CD4-positive, alpha-beta memory T cell (primary cell): Measurements from ENCODE around the gene SLC25A6. TPM values are rescaled to one million over a fixed set of nuclear protein-coding genes. Genes with fewer than 3 reads are reported as not detected.

Experiments
- CTCF ChIA-PET: fragments of 350-600 bp; sonication (Branson Sonifier 250); formaldehyde crosslinking; loops from one replicate; lab custom pipeline; 2021; ENCODE audit warnings: inconsistent platforms; ENCODE audit not compliant: partially characterized antibody; lab: Charles Lee
- POLR2A ChIA-PET: fragments of 350-600 bp; sonication (Branson Sonifier 250); formaldehyde crosslinking; loops from one replicate; lab custom pipeline; 2021; ENCODE audit not compliant: partially characterized antibody; lab: Charles Lee
- DNase-seq, 5 donors: peaks; one replicate each; pipeline versions ENCODE4 v3.0.0 to v3.0.0-alpha.2; 2020 to 2022; ENCODE audit warnings: mixed read lengths in 1 of 5
- H3K27ac ChIP-seq: one replicate; pipeline ENCODE4 v1.7.0; 2013; ENCODE audit warnings: low read depth, low read length
- H3K27me3 ChIP-seq: 2 replicates; pipeline ENCODE4 v1.7.0; 2013; ENCODE audit warnings: mild to moderate bottlenecking, low read length, moderate library complexity; ENCODE audit not compliant: insufficient read depth
- H3K36me3 ChIP-seq: 2 replicates; pipeline ENCODE4 v1.7.0; 2013; ENCODE audit warnings: mild to moderate bottlenecking, low read length, moderate library complexity; ENCODE audit not compliant: insufficient read depth
- H3K4me1 ChIP-seq: 2 replicates; pipeline ENCODE4 v1.7.0; 2013; ENCODE audit warnings: mild to moderate bottlenecking, low read length, moderate library complexity; ENCODE audit not compliant: insufficient read depth
- H3K4me3 ChIP-seq, 2 donors: one replicate each; pipeline ENCODE4 v1.7.0; 2013; ENCODE audit warnings: low read length in 2 of 2, mild to moderate bottlenecking in 1 of 2
- H3K9me3 ChIP-seq, 2 donors: one replicate each; pipeline ENCODE4 v1.7.0; 2013; ENCODE audit warnings: low read length in 2 of 2, control low read depth in 1 of 2; ENCODE audit not compliant: control insufficient read depth in 1 of 2
- H3K27ac Mint-ChIP-seq, 7 donors: one replicate each; pipeline ENCODE4 v1.8.0; 2020 to 2021; ENCODE audit warnings: mixed read lengths in 7 of 7, mild to moderate bottlenecking in 6 of 7, inconsistent platforms in 3 of 7, moderate library complexity in 3 of 7
- H3K27me3 Mint-ChIP-seq, 2 donors: one replicate each; pipeline ENCODE4 v1.8.0; 2020 to 2021; ENCODE audit warnings: mixed read lengths in 2 of 2
- H3K36me3 Mint-ChIP-seq, 2 donors: one replicate each; pipeline ENCODE4 v1.8.0; 2020 to 2021; ENCODE audit warnings: mixed read lengths in 2 of 2, inconsistent platforms in 1 of 2, mild to moderate bottlenecking in 1 of 2
- H3K4me1 Mint-ChIP-seq, 4 donors: one replicate each; pipeline ENCODE4 v1.8.0; 2020 to 2021; ENCODE audit warnings: mixed read lengths in 4 of 4, mild to moderate bottlenecking in 1 of 4
- H3K4me3 Mint-ChIP-seq, 8 donors: one replicate each; pipeline ENCODE4 v1.8.0; 2020 to 2021; ENCODE audit warnings: mixed read lengths in 8 of 8, mild to moderate bottlenecking in 7 of 8, moderate library complexity in 6 of 8, inconsistent platforms in 3 of 8
- H3K9me3 Mint-ChIP-seq, 8 donors: one replicate each; pipeline ENCODE4 v1.8.0; 2020 to 2021; ENCODE audit warnings: mixed read lengths in 8 of 8, mild to moderate bottlenecking in 5 of 8, inconsistent platforms in 3 of 8, moderate library complexity in 1 of 8
- intact Hi-C: fragments of 100-400 bp; cut with micrococcal nuclease; formaldehyde crosslinking; loops from one replicate; pipeline ENCODE4 v1.15.1; 2023
- polyA plus RNA-seq, 2 donors: library from polyadenylated mRNA; unstranded; fragments of 300-500 nt; fragmentation: Illumina TruSeq; gene quantifications; one replicate each; pipeline ENCODE4 v1.2.3, GENCODE V29; 2021
- total RNA-seq, 2 experiments: library from RNA; stranded (reverse); gene quantifications; one replicate each; pipeline ENCODE4 v1.2.3, GENCODE V29; 2021

Gene SLC25A6
- total and polyA plus RNA-seq, 4 experiments from 2014 or later: 249 to 540 (median 388) TPM

DNA sequence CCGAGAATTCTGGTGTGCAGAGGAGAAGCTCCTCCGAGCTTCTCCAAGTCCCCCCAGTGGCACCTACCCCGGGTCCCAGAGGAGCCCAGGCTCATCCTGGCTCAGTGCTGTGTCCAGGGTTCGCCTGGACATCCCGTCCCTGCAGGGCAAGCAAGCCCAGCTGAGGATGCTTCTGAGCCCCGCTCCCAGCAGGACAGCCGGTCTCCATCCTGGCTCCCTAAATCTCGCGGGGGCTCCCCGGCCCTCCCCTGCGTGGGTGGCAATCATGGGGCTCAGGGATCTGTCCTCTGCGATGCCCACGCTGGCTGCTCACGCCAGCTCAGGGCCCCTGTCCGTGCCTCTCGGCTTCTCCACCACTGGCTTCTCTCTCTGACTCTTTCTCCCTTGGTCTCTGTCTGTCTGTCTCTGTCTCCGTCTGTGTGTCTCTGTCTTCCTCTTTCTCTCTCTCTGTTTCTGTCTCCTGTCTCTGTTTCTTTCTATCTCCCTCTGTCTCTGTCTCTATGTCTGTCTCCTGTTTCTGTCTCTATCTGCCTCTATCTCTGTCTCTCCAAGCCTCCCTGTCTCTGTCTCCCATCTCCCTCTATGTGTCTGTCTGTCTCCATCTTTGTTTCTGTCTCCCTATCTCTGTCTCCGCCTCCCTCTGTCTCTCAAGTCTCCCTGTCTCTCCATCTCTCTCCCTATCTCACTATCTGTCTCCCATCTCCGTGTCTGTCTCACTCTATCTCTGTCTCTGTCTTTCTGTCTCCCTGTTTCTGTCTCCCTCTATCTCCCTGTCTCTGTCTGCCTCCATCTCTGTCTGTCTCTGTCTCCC lies 27.8 kb upstream of the SLC25A6 start:
- POLR2A ChIA-PET: no interaction called here
- CTCF ChIA-PET: no interaction called here
- Histone ChIP-seq H3K27me3 (no peaks in the 10 kb centered on the region), H3K9me3 (peaks cover 0 to 11% of the 10 kb centered on the region in 2 donors), H3K27ac (no peak overlapping the region), H3K4me1 (no peaks in the 10 kb centered on the region), H3K36me3 (peaks cover 21% of the 10 kb centered on the region), H3K4me3 (no peak overlapping the region)
- peaks cover 0 to 7% (median 1%) of the 10 kb centered on the region in 4 donors for H3K4me1 Mint-ChIP-seq
- peaks cover 0 to 35% (median 17%) of the 10 kb centered on the region in 8 donors for H3K9me3 Mint-ChIP-seq
- no peaks in the 10 kb centered on the region for H3K27me3 Mint-ChIP-seq
- intact Hi-C loops: no loop called here
- peaks cover 38 to 46% of the 10 kb centered on the region in 2 donors for H3K36me3 Mint-ChIP-seq
- DNase-seq: no peak
- H3K4me3 Mint-ChIP-seq: no peak overlapping the region
- peak overlapping the region in 5 of 7 donors; percentile 4 to 84 (median 58) for H3K27ac Mint-ChIP-seq

- DNase-seq: no peak
- Mint-ChIP-seq H3K36me3 (peaks cover 38 to 41% of the 10 kb centered on the region in 2 donors), H3K27ac (no peak overlapping the region), H3K4me3 (no peak overlapping the region), H3K27me3 (no peaks in the 10 kb centered on the region), H3K9me3 (peaks cover 0 to 30% (median 16%) of the 10 kb centered on the region in 8 donors), H3K4me1 (peaks cover 0 to 5% (median 0%) of the 10 kb centered on the region in 4 donors)
- Histone ChIP-seq H3K27me3 (no peaks in the 10 kb centered on the region), H3K27ac (no peak overlapping the region), H3K4me3 (no peak overlapping the region), H3K36me3 (peaks cover 24% of the 10 kb centered on the region), H3K9me3 (peaks cover 0 to 11% of the 10 kb centered on the region in 2 donors), H3K4me1 (no peaks in the 10 kb centered on the region)
- intact Hi-C loops: no loop called here
- ChIA-PET CTCF (no interaction called here), POLR2A (no interaction called here)
These were observed 27.1 kb upstream of the SLC25A6 start for GRCh38 chrX:1418901-1419544.

GRCh38 chrX:1417921-1418771 lies 26.2 kb upstream of the SLC25A6 start:
- no peak overlapping the region for H3K27ac Mint-ChIP-seq
- no peak overlapping the region for H3K4me3 Mint-ChIP-seq
- H3K4me1 Mint-ChIP-seq: peaks cover 0 to 5% (median 0%) of the 10 kb centered on the region in 4 donors
- no peaks in the 10 kb centered on the region for H3K27me3 ChIP-seq
- DNase-seq: no peak
- H3K9me3 Mint-ChIP-seq: peaks cover 0 to 24% (median 12%) of the 10 kb centered on the region in 8 donors
- H3K4me1 ChIP-seq: no peaks in the 10 kb centered on the region
- H3K36me3 Mint-ChIP-seq: peaks cover 40 to 41% of the 10 kb centered on the region in 2 donors
- no peak overlapping the region for H3K4me3 ChIP-seq
- intact Hi-C loops: no loop called here
- H3K9me3 ChIP-seq: peaks cover 0 to 7% of the 10 kb centered on the region in 2 donors
- POLR2A ChIA-PET: no interaction called here
- H3K27me3 Mint-ChIP-seq: no peaks in the 10 kb centered on the region
- H3K36me3 ChIP-seq: peaks cover 22% of the 10 kb centered on the region
- no peak overlapping the region for H3K27ac ChIP-seq
- CTCF ChIA-PET: no interaction called here

- Mint-ChIP-seq H3K4me1 (peaks cover 0 to 5% (median 0%) of the 10 kb centered on the region in 4 donors), H3K27me3 (no peaks in the 10 kb centered on the region), H3K4me3 (no peak overlapping the region), H3K27ac (no peak overlapping the region), H3K9me3 (peaks cover 0 to 18% (median 8%) of the 10 kb centered on the region in 8 donors), H3K36me3 (peaks cover 39% of the 10 kb centered on the region in 2 donors)
- DNase-seq: no peak
- ChIA-PET POLR2A (no interaction called here), CTCF (no interaction called here)
- intact Hi-C loops: loop anchor here (1.0 kb wide), 1 partner anchor 16 kb away; no protein-coding TSS in a partner anchor
- no peak overlapping the region for H3K27ac ChIP-seq
- peaks cover 0 to under 1% of the 10 kb centered on the region in 2 donors for H3K9me3 ChIP-seq
- no peak overlapping the region for H3K4me3 ChIP-seq
- H3K36me3 ChIP-seq: peaks cover 17% of the 10 kb centered on the region
- H3K27me3 ChIP-seq: no peaks in the 10 kb centered on the region
- no peaks in the 10 kb centered on the region for H3K4me1 ChIP-seq
These were observed 25.2 kb upstream of the SLC25A6 start for GRCh38 chrX:1416965-1417760.

GRCh38 chrX:1416327-1416784 lies 24.4 kb upstream of the SLC25A6 start:
- no peak overlapping the region for H3K4me3 Mint-ChIP-seq
- POLR2A ChIA-PET: no interaction called here

GRCh38 chrX:1412551-1413161 lies 20.7 kb upstream of the SLC25A6 start:
- Mint-ChIP-seq H3K4me3 (no peak overlapping the region), H3K27ac (no peak overlapping the region), H3K27me3 (no peaks in the 10 kb centered on the region), H3K36me3 (peaks cover 26 to 27% of the 10 kb centered on the region in 2 donors), H3K4me1 (no peaks in the 10 kb centered on the region), H3K9me3 (peaks cover 0 to 3% (median 0%) of the 10 kb centered on the region in 8 donors)
- Histone ChIP-seq H3K27ac (no peak overlapping the region), H3K4me1 (no peaks in the 10 kb centered on the region), H3K9me3 (no peaks in the 10 kb centered on the region), H3K27me3 (no peaks in the 10 kb centered on the region), H3K4me3 (no peak overlapping the region), H3K36me3 (peaks cover 9% of the 10 kb centered on the region)
- POLR2A ChIA-PET: no interaction called here
- peak in 1 of 5 donors; percentile 22 for DNase-seq
- intact Hi-C loops: no loop called here
- CTCF ChIA-PET: no interaction called here

More at GRCh38 chrX:1416327-1416784, 24.4 kb upstream of the SLC25A6 start:
- intact Hi-C loops: loop anchor here (1.0 kb wide), 1 partner anchor 15 kb away; no protein-coding TSS in a partner anchor
- Mint-ChIP-seq H3K4me1 (peaks cover 0 to 5% (median 0%) of the 10 kb centered on the region in 4 donors), H3K9me3 (peaks cover 0 to 10% (median 4%) of the 10 kb centered on the region in 8 donors), H3K27ac (no peak overlapping the region), H3K36me3 (peaks cover 35 to 36% of the 10 kb centered on the region in 2 donors), H3K27me3 (no peaks in the 10 kb centered on the region)
- H3K27me3 ChIP-seq: no peaks in the 10 kb centered on the region
- CTCF ChIA-PET: no interaction called here
- H3K36me3 ChIP-seq: peaks cover 11% of the 10 kb centered on the region
- H3K27ac ChIP-seq: no peak overlapping the region
- H3K9me3 ChIP-seq: no peaks in the 10 kb centered on the region
- no peak for DNase-seq
- H3K4me1 ChIP-seq: no peaks in the 10 kb centered on the region
- H3K4me3 ChIP-seq: no peak overlapping the region
